PC-3 (cell line): Measurements from ENCODE around the gene RAB44. TPM values are rescaled to one million over a fixed set of nuclear protein-coding genes. Genes with fewer than 3 reads are reported as not detected.
A peak's percentile ranks its signal among the peaks of the same experiment; 100 is the strongest.

Source experiments
- ATAC-seq: fragments of 200-7000 bp; cut with Tn5 transposase; 2 replicates; pipeline ENCODE4 v1.9.1; 2020; ENCODE audit warnings: mild to moderate bottlenecking, moderate library complexity
- BruUV-seq: library from RNA; stranded (reverse); fragments of 400-500 nt; replicated peaks from 2 replicates; lab custom pipeline; 2021; lab: Mats Ljungman, UMichigan
- CTCF ChIA-PET: fragments of 300-600 bp; sonication (Branson Sonifier 250); formaldehyde crosslinking; loops from one replicate; lab custom pipeline; 2022; ENCODE audit warnings: antibody characterized with exemption; lab: Charles Lee
- POLR2A ChIA-PET: fragments of 300-600 bp; sonication (Branson Sonifier 250); formaldehyde crosslinking; loops from one replicate; lab custom pipeline; 2022; ENCODE audit warnings: antibody characterized with exemption; ENCODE audit not compliant: unreplicated experiment; lab: Charles Lee
- DNase-seq: peaks from one replicate; pipeline ENCODE4 v3.0.0-alpha.2; 2015
- H2AFZ ChIP-seq: fragments of 300-600 bp; sonication (generic); 2 replicates; pipeline ENCODE4 v1.6.0; 2016; ENCODE audit warnings: antibody characterized with exemption, low read length
- H3F3A ChIP-seq: fragments of 300-600 bp; sonication (generic); one replicate; pipeline ENCODE4 v1.6.0; 2017; ENCODE audit warnings: antibody characterized with exemption, low read length, control low read depth, mild to moderate bottlenecking; ENCODE audit not compliant: unreplicated experiment
- H3K27ac ChIP-seq: fragments of 300-600 bp; sonication (generic); 2 replicates; pipeline ENCODE4 v1.5.1; 2016; ENCODE audit warnings: mild to moderate bottlenecking, low read length
- H3K27me3 ChIP-seq: fragments of 300-600 bp; sonication (generic); 2 replicates; pipeline ENCODE4 v1.6.1; 2016; ENCODE audit warnings: low read length, mixed read lengths
- H3K36me3 ChIP-seq: fragments of 300-600 bp; sonication (generic); 2 replicates; pipeline ENCODE4 v1.6.1; 2016; ENCODE audit warnings: low read depth, mixed run types, low read length, mixed read lengths
- H3K4me1 ChIP-seq: fragments of 300-600 bp; sonication (generic); 2 replicates; pipeline ENCODE4 v1.5.1; 2016; ENCODE audit warnings: low read length; ENCODE audit not compliant: insufficient read depth
- H3K4me2 ChIP-seq: fragments of 300-600 bp; sonication (generic); 2 replicates; pipeline ENCODE4 v1.6.0; 2016; ENCODE audit warnings: low read length
- H3K4me3 ChIP-seq: fragments of 300-600 bp; sonication (generic); 2 replicates; pipeline ENCODE4 v1.5.1; 2016; ENCODE audit warnings: mild to moderate bottlenecking, low read length, mixed read lengths
- H3K79me2 ChIP-seq: fragments of 300-600 bp; sonication (generic); 2 replicates; pipeline ENCODE4 v1.6.1; 2017; ENCODE audit warnings: low read length, mixed read lengths
- H3K9ac ChIP-seq: fragments of 300-600 bp; sonication (generic); 2 replicates; pipeline ENCODE4 v1.6.0; 2016; ENCODE audit warnings: mild to moderate bottlenecking, low read length
- H3K9me2 ChIP-seq: fragments of 300-600 bp; sonication (generic); replicated peaks from 2 replicates; pipeline ENCODE4 v1.6.1; 2016; ENCODE audit warnings: mixed run types, low read length, mixed read lengths
- H3K9me3 ChIP-seq: fragments of 300-600 bp; sonication (generic); 2 replicates; pipeline ENCODE4 v1.6.1; 2016; ENCODE audit warnings: low read length, mixed read lengths
- H4K20me1 ChIP-seq: fragments of 300-600 bp; sonication (generic); 2 replicates; pipeline ENCODE4 v1.6.1; 2016; ENCODE audit warnings: low read length, mixed read lengths
- CTCF ChIP-seq: fragments of 300-600 bp; sonication (generic); conservative IDR thresholded peaks from 2 replicates; pipeline ENCODE4 v1.5.1; 2017; ENCODE audit warnings: antibody characterized with exemption, low read depth, mild to moderate bottlenecking, low read length
- EZH2 ChIP-seq: fragments of 300-600 bp; sonication (generic); IDR thresholded peaks from one replicate; pipeline ENCODE4 v1.6.1; 2017; ENCODE audit warnings: antibody characterized with exemption, mild to moderate bottlenecking, low read length; ENCODE audit not compliant: unreplicated experiment
- EZH2phosphoT487 ChIP-seq: fragments of 300-600 bp; sonication (generic); IDR thresholded peaks from 2 replicates; pipeline ENCODE4 v1.6.1; 2018; ENCODE audit warnings: mild to moderate bottlenecking, antibody characterized with exemption, low read length, borderline replicate concordance
- intact Hi-C: fragments of 100-400 bp; cut with micrococcal nuclease; formaldehyde crosslinking; loops from 2 replicates; pipeline ENCODE4 v1.9.0; 2023
- total RNA-seq: library from RNA; depleted of rRNA; stranded (reverse); fragments of >200 nt; gene quantifications from 2 replicates; pipeline ENCODE4 v1.2.3, GENCODE V29; 2014

The RAB44 gene
- total RNA-seq, 1 experiment from 2014 or later = not detected

- peak; percentile 71 for ATAC-seq
- H3K9ac ChIP-seq = peak overlapping the region; percentile 18; the same call in 1 of the 2 replicates
- POLR2A ChIA-PET = interaction anchor here (0.6 kb wide), 1 partner anchor 121 kb away, joined by 3 read pairs; no protein-coding TSS in a partner anchor
Measured at GRCh38 chr6:36752187-36752885, 54.7 kb downstream of the RAB44 start.

GRCh38 chr6:36752886-36753506 is 55.4 kb downstream of the RAB44 start:
- CTCF ChIA-PET = no interaction called here
- Histone ChIP-seq H3K27ac (peak overlapping the region; percentile 62), H3F3A (no peaks in the 10 kb centered on the region), H2AFZ (no peak overlapping the region), H3K36me3 (no peaks in the 10 kb centered on the region), H3K9me2 (no peaks in the 10 kb centered on the region), H4K20me1 (no peaks in the 10 kb centered on the region), H3K9ac (no peak overlapping the region), H3K4me1 (peaks cover 43% of the 10 kb centered on the region), H3K4me3 (no peak overlapping the region), H3K4me2 (peak overlapping the region; percentile 18; the same call in 1 of the 2 replicates), H3K9me3 (no peaks in the 10 kb centered on the region), H3K27me3 (no peaks in the 10 kb centered on the region), H3K79me2 (no peaks in the 10 kb centered on the region)
- TF ChIP-seq EZH2 (no peak), CTCF (no peak), EZH2phosphoT487 (no peak)
- ATAC-seq (no peak), DNase-seq (no peak)
- POLR2A ChIA-PET = no interaction called here
- no TSS peak for BruUV-seq
- intact Hi-C loops = no loop called here

More at GRCh38 chr6:36752187-36752885, 54.7 kb downstream of the RAB44 start:
- peak; percentile 66 for DNase-seq
- Histone ChIP-seq H3F3A (no peaks in the 10 kb centered on the region), H3K9me3 (no peaks in the 10 kb centered on the region), H3K27me3 (no peaks in the 10 kb centered on the region), H2AFZ (no peak overlapping the region), H3K36me3 (no peaks in the 10 kb centered on the region), H3K4me3 (no peak overlapping the region), H3K4me1 (peaks cover 43% of the 10 kb centered on the region), H3K9me2 (no peaks in the 10 kb centered on the region), H3K27ac (peak overlapping the region; percentile 62), H4K20me1 (no peaks in the 10 kb centered on the region), H3K4me2 (peak overlapping the region; percentile 40), H3K79me2 (no peaks in the 10 kb centered on the region)
- TF ChIP-seq EZH2 = no peak
- no peak for TF ChIP-seq CTCF
- no peak for TF ChIP-seq EZH2phosphoT487
- CTCF ChIA-PET = no interaction called here
- intact Hi-C loops = no loop called here
- BruUV-seq = no TSS peak
